ENCODE data around the gene E2F4. TPM values are rescaled to one million over a fixed set of nuclear protein-coding genes. Genes with fewer than 3 reads are reported as not detected.

E2F4 gene
- total and polyA plus RNA-seq, 2 of the 13 experiments (the other 11 are each of a cell fraction or from before 2014, with no cell fraction given) = 84.8 to 91.2 TPM

DNA sequence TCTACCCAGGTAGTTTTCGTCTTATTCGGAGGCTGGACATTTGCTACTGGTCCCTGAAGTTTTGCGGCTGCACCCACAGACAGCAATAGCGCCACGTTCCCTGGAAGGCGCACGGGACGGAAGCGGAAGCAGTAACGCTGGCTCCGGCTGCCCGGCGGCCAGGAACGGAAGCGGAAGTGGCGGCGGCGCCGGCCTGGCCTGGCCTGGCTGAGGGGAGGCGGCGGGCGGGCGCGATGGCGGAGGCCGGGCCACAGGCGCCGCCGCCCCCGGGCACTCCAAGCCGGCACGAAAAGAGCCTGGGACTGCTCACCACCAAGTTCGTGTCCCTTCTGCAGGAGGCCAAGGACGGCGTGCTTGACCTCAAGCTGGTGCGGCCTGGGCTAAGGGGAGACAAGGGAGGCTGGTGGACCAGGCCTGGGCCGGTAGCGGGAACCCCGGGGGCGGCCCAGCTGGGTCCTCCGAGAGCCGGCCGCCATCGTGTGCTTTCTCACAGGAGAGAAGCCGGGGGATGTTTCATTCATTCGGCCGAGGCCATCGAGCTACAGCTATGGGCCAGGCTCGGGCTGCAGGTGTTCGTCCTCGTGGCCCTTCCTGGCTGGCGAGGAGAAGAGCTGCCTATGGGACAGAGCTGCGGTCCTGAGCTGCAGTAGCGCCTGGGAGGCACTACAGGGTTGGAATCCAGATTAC lies at the start of gene E2F4 (continued):
- TF ChIP-seq, protein P1, sequence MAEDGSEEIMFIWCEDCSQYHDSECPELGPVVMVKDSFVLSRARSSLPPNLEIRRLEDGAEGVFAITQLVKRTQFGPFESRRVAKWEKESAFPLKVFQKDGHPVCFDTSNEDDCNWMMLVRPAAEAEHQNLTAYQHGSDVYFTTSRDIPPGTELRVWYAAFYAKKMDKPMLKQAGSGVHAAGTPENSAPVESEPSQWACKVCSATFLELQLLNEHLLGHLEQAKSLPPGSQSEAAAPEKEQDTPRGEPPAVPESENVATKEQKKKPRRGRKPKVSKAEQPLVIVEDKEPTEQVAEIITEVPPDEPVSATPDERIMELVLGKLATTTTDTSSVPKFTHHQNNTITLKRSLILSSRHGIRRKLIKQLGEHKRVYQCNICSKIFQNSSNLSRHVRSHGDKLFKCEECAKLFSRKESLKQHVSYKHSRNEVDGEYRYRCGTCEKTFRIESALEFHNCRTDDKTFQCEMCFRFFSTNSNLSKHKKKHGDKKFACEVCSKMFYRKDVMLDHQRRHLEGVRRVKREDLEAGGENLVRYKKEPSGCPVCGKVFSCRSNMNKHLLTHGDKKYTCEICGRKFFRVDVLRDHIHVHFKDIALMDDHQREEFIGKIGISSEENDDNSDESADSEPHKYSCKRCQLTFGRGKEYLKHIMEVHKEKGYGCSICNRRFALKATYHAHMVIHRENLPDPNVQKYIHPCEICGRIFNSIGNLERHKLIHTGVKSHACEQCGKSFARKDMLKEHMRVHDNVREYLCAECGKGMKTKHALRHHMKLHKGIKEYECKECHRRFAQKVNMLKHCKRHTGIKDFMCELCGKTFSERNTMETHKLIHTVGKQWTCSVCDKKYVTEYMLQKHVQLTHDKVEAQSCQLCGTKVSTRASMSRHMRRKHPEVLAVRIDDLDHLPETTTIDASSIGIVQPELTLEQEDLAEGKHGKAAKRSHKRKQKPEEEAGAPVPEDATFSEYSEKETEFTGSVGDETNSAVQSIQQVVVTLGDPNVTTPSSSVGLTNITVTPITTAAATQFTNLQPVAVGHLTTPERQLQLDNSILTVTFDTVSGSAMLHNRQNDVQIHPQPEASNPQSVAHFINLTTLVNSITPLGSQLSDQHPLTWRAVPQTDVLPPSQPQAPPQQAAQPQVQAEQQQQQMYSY (CRISPR knock-in tag; IDR thresholded peaks at IDR 0.05) = no peak; the same call in 1 of the 2 replicates
- TF ChIP-seq MTA1 (CRISPR knock-in tag; IDR thresholded peaks at IDR 0.05; ENCODE audit: borderline replicate concordance) (no peak), ZNF136 (CRISPR knock-in tag; IDR thresholded peaks at IDR 0.05; ENCODE audit: low read depth) (0 out of 2 replicates have a peak, but pooled peaks have one; percentile 35), NFE2 (CRISPR knock-in tag; IDR thresholded peaks at IDR 0.05) (no peak), KMT2A (CRISPR knock-in tag; IDR thresholded peaks at IDR 0.05) (peak; percentile 81), ZKSCAN8 (CRISPR knock-in tag; IDR thresholded peaks at IDR 0.05; ENCODE audit: borderline replicate concordance) (no peak), ZNF251 (CRISPR knock-in tag; IDR thresholded peaks at IDR 0.05) (no peak), ZNF703 (CRISPR knock-in tag; IDR thresholded peaks at IDR 0.05; ENCODE audit: borderline replicate concordance) (no peak), MIER3 (CRISPR knock-in tag; IDR thresholded peaks at IDR 0.05; ENCODE audit: borderline replicate concordance) (peak; percentile 76), ZNF33A (CRISPR knock-in tag; IDR thresholded peaks at IDR 0.05; ENCODE audit: borderline replicate concordance) (no peak), GPN1 (CRISPR knock-in tag; IDR thresholded peaks at IDR 0.05; ENCODE audit: borderline replicate concordance) (no peak), ZNF768 (CRISPR knock-in tag; IDR thresholded peaks at IDR 0.05) (no peak; the same call in 1 of the 2 replicates), ARNT2 (CRISPR knock-in tag; IDR thresholded peaks at IDR 0.05; ENCODE audit: low read depth) (peak; percentile 85)
- TF ChIP-seq, protein P2, sequence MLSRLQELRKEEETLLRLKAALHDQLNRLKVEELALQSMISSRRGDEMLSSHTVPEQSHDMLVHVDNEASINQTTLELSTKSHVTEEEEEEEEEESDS (CRISPR knock-in tag; IDR thresholded peaks at IDR 0.05; ENCODE audit: borderline replicate concordance) = no peak
- TF ChIP-seq, protein P3, sequence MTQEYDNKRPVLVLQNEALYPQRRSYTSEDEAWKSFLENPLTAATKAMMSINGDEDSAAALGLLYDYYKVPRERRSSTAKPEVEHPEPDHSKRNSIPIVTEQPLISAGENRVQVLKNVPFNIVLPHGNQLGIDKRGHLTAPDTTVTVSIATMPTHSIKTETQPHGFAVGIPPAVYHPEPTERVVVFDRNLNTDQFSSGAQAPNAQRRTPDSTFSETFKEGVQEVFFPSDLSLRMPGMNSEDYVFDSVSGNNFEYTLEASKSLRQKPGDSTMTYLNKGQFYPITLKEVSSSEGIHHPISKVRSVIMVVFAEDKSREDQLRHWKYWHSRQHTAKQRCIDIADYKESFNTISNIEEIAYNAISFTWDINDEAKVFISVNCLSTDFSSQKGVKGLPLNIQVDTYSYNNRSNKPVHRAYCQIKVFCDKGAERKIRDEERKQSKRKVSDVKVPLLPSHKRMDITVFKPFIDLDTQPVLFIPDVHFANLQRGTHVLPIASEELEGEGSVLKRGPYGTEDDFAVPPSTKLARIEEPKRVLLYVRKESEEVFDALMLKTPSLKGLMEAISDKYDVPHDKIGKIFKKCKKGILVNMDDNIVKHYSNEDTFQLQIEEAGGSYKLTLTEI (CRISPR knock-in tag; conservative IDR thresholded peaks at IDR 0.05) = no peak
- TF ChIP-seq, protein P4, sequence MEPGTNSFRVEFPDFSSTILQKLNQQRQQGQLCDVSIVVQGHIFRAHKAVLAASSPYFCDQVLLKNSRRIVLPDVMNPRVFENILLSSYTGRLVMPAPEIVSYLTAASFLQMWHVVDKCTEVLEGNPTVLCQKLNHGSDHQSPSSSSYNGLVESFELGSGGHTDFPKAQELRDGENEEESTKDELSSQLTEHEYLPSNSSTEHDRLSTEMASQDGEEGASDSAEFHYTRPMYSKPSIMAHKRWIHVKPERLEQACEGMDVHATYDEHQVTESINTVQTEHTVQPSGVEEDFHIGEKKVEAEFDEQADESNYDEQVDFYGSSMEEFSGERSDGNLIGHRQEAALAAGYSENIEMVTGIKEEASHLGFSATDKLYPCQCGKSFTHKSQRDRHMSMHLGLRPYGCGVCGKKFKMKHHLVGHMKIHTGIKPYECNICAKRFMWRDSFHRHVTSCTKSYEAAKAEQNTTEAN (CRISPR knock-in tag; conservative IDR thresholded peaks at IDR 0.05) = peak; percentile 87; the same call in 1 of the 2 replicates
- TF ChIP-seq, protein P5, sequence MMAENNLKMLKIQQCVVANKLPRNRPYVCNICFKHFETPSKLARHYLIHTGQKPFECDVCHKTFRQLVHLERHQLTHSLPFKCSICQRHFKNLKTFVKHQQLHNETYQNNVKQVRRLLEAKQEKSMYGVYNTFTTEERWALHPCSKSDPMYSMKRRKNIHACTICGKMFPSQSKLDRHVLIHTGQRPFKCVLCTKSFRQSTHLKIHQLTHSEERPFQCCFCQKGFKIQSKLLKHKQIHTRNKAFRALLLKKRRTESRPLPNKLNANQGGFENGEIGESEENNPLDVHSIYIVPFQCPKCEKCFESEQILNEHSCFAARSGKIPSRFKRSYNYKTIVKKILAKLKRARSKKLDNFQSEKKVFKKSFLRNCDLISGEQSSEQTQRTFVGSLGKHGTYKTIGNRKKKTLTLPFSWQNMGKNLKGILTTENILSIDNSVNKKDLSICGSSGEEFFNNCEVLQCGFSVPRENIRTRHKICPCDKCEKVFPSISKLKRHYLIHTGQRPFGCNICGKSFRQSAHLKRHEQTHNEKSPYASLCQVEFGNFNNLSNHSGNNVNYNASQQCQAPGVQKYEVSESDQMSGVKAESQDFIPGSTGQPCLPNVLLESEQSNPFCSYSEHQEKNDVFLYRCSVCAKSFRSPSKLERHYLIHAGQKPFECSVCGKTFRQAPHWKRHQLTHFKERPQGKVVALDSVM (CRISPR knock-in tag; IDR thresholded peaks at IDR 0.05) = peak; percentile 52; the same call in 1 of the 2 replicates
- TF ChIP-seq, protein P6, sequence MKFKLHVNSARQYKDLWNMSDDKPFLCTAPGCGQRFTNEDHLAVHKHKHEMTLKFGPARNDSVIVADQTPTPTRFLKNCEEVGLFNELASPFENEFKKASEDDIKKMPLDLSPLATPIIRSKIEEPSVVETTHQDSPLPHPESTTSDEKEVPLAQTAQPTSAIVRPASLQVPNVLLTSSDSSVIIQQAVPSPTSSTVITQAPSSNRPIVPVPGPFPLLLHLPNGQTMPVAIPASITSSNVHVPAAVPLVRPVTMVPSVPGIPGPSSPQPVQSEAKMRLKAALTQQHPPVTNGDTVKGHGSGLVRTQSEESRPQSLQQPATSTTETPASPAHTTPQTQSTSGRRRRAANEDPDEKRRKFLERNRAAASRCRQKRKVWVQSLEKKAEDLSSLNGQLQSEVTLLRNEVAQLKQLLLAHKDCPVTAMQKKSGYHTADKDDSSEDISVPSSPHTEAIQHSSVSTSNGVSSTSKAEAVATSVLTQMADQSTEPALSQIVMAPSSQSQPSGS (CRISPR knock-in tag; IDR thresholded peaks at IDR 0.05) = peak; percentile 82; the same call in 1 of the 2 replicates
